HepG2 (cell line): Measurements from ENCODE around the gene RALY. TPM values are rescaled to one million over a fixed set of nuclear protein-coding genes. Genes with fewer than 3 reads are reported as not detected.

Experiments
- ARHGAP35 ChIP-seq: sonication (generic); formaldehyde crosslinking; IDR thresholded peaks from 2 replicates; pipeline ENCODE4 v1.9.0; 2022; ENCODE audit warnings: mild to moderate bottlenecking, inconsistent platforms, moderate library complexity, missing genetic modification reagents, borderline replicate concordance
- CTCF ChIP-seq: sonication (generic); formaldehyde crosslinking; IDR thresholded peaks from 2 replicates; pipeline ENCODE4 v1.5.0; 2020; ENCODE audit warnings: mild to moderate bottlenecking, missing genetic modification reagents, moderate library complexity
- HMGXB4 ChIP-seq, 2 experiments: sonication (generic) in 1 of 2; formaldehyde crosslinking in 1 of 2; IDR thresholded peaks; 2 replicates each; pipeline versions ENCODE4 v1.4.0 to v1.6.1; 2018 to 2020; ENCODE audit warnings: missing genetic modification reagents in 2 of 2, borderline replicate concordance in 1 of 2, low read depth in 1 of 2, mild to moderate bottlenecking in 1 of 2, missing biosample characterization in 1 of 2
- KDM1A ChIP-seq: IDR thresholded peaks from 2 replicates; pipeline ENCODE4 v1.6.1; 2016; ENCODE audit warnings: missing compliant biosample characterization
- MAX ChIP-seq: IDR thresholded peaks from 2 replicates; pipeline ENCODE4 v1.6.1; 2012; ENCODE audit warnings: inconsistent platforms
- PAWR ChIP-seq: sonication (generic); formaldehyde crosslinking; IDR thresholded peaks from 2 replicates; pipeline ENCODE4 v1.4.0; 2020; ENCODE audit warnings: missing genetic modification reagents, mild to moderate bottlenecking, borderline replicate concordance
- PCBP2 ChIP-seq: fragments of 200-400 bp; formaldehyde crosslinking; optimal IDR thresholded peaks from 2 replicates; pipeline ENCODE3; 2018; ENCODE audit warnings: low read length, low read depth; ENCODE audit not compliant: poor library complexity, severe bottlenecking
- RAD21 ChIP-seq: fragments of 450-650 bp; formaldehyde crosslinking; IDR thresholded peaks from 2 replicates; pipeline ENCODE4 v1.5.0; 2020; ENCODE audit warnings: mild to moderate bottlenecking
- SAP130 ChIP-seq: IDR thresholded peaks from 2 replicates; pipeline ENCODE4 v1.6.1; 2016; ENCODE audit warnings: low read depth
- THAP8 ChIP-seq: sonication (generic); formaldehyde crosslinking; IDR thresholded peaks from 2 replicates; pipeline ENCODE4 v1.5.1; 2020; ENCODE audit warnings: missing genetic modification reagents, mild to moderate bottlenecking, borderline replicate concordance
- ZIK1 ChIP-seq: sonication (generic); formaldehyde crosslinking; IDR thresholded peaks from 2 replicates; pipeline ENCODE4 v1.5.0; 2020; ENCODE audit warnings: mild to moderate bottlenecking, low read depth, missing genetic modification reagents, borderline replicate concordance
- ZNF282 ChIP-seq: fragments of 450-650 bp; IDR thresholded peaks from 2 replicates; pipeline ENCODE4 v1.6.1; 2018; ENCODE audit not compliant: partially characterized antibody
- ZNF691 ChIP-seq: sonication (generic); formaldehyde crosslinking; IDR thresholded peaks from 2 replicates; pipeline ENCODE4 v1.4.0; 2020; ENCODE audit warnings: missing genetic modification reagents, low read depth, mild to moderate bottlenecking, borderline replicate concordance
- polyA plus RNA-seq, 8 experiments: library from polyadenylated mRNA; depleted of rRNA in 3 of 8; stranded (reverse) in 7 of 8; unstranded in 1 of 8; fragments of >200 nt; fragmentation: Illumina TruSeq in 4 of 8; extraction: Trizol in 4 of 8; gene quantifications; 2 replicates each; pipeline versions ENCODE4 v1.2.1 to v1.2.3, GENCODE V29; 2011 to 2016; ENCODE audit warnings: low read depth in 4 of 8, missing spikeins in 1 of 8, mixed read lengths in 1 of 8; ENCODE audit not compliant: insufficient read depth in 1 of 8
- total RNA-seq, 5 experiments: library from RNA; depleted of rRNA; stranded (reverse); fragments of >200 nt; fragmentation: Illumina TruSeq; extraction: Trizol; gene quantifications; 2 replicates each; pipeline ENCODE4 v1.2.3, GENCODE V29; 2016; ENCODE audit warnings: low read depth in 1 of 5
- TF ChIP-seq, protein P1 (sequence below): sonication (generic); formaldehyde crosslinking; IDR thresholded peaks from 2 replicates; pipeline ENCODE4 v1.4.0; 2020; ENCODE audit warnings: missing genetic modification reagents
- TF ChIP-seq, protein P2 (sequence below): sonication (generic); formaldehyde crosslinking; IDR thresholded peaks from 2 replicates; pipeline ENCODE4 v1.5.0; 2020; ENCODE audit warnings: missing genetic modification reagents
- TF ChIP-seq, protein P3 (sequence below): sonication (generic); formaldehyde crosslinking; IDR thresholded peaks from 2 replicates; pipeline ENCODE4 v1.4.0; 2020; ENCODE audit warnings: missing genetic modification reagents, mild to moderate bottlenecking, borderline replicate concordance

The RALY gene
- total and polyA plus RNA-seq, 2 of the 13 experiments (the other 11 are each of a cell fraction or from before 2014, with no cell fraction given): 178 to 186 TPM

DNA sequence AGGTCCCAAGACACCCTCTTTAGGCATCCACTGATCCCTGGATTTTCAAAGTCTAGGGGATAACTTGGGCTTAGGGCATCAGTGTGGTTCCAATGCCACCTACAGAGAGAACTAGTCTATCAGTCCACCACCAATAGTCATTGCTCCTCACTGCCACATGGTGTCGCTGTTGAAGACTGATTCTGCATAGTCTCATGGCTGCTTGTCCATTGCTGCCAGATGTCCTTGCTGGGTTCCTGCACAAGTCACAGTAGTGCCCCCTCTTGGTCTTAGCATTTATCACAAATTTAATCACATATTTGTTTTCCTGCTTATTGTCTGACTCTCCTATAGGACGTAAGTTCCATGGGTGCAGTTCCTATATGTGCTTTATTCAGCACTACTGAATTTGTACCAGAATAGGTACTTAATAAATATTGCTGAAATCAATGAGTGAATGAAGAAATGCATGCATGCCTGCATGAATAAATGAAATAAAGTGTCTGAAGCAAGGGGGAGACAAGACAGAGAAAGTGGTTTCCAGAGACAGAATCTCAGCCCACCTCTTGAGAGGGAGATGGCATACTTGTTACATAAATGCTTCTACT lies 45.9 kb upstream of the RALY start (continued):
- TF ChIP-seq, protein P1, sequence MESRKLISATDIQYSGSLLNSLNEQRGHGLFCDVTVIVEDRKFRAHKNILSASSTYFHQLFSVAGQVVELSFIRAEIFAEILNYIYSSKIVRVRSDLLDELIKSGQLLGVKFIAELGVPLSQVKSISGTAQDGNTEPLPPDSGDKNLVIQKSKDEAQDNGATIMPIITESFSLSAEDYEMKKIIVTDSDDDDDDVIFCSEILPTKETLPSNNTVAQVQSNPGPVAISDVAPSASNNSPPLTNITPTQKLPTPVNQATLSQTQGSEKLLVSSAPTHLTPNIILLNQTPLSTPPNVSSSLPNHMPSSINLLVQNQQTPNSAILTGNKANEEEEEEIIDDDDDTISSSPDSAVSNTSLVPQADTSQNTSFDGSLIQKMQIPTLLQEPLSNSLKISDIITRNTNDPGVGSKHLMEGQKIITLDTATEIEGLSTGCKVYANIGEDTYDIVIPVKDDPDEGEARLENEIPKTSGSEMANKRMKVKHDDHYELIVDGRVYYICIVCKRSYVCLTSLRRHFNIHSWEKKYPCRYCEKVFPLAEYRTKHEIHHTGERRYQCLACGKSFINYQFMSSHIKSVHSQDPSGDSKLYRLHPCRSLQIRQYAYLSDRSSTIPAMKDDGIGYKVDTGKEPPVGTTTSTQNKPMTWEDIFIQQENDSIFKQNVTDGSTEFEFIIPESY (CRISPR knock-in tag): peak; percentile 32; the same call in 1 of the 2 replicates
- TF ChIP-seq ZNF691 (CRISPR knock-in tag): no peak
- 0 out of 2 replicates have a peak, but pooled peaks have one; percentile 20 for TF ChIP-seq SAP130 (CRISPR knock-in tag)
- 0 out of 2 replicates have a peak, but pooled peaks have one; percentile 51 for TF ChIP-seq ZIK1 (CRISPR knock-in tag)
- no peak for TF ChIP-seq ARHGAP35 (CRISPR knock-in tag)
- TF ChIP-seq, protein P2, sequence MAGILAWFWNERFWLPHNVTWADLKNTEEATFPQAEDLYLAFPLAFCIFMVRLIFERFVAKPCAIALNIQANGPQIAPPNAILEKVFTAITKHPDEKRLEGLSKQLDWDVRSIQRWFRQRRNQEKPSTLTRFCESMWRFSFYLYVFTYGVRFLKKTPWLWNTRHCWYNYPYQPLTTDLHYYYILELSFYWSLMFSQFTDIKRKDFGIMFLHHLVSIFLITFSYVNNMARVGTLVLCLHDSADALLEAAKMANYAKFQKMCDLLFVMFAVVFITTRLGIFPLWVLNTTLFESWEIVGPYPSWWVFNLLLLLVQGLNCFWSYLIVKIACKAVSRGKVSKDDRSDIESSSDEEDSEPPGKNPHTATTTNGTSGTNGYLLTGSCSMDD (CRISPR knock-in tag): no peak
- TF ChIP-seq, protein P3, sequence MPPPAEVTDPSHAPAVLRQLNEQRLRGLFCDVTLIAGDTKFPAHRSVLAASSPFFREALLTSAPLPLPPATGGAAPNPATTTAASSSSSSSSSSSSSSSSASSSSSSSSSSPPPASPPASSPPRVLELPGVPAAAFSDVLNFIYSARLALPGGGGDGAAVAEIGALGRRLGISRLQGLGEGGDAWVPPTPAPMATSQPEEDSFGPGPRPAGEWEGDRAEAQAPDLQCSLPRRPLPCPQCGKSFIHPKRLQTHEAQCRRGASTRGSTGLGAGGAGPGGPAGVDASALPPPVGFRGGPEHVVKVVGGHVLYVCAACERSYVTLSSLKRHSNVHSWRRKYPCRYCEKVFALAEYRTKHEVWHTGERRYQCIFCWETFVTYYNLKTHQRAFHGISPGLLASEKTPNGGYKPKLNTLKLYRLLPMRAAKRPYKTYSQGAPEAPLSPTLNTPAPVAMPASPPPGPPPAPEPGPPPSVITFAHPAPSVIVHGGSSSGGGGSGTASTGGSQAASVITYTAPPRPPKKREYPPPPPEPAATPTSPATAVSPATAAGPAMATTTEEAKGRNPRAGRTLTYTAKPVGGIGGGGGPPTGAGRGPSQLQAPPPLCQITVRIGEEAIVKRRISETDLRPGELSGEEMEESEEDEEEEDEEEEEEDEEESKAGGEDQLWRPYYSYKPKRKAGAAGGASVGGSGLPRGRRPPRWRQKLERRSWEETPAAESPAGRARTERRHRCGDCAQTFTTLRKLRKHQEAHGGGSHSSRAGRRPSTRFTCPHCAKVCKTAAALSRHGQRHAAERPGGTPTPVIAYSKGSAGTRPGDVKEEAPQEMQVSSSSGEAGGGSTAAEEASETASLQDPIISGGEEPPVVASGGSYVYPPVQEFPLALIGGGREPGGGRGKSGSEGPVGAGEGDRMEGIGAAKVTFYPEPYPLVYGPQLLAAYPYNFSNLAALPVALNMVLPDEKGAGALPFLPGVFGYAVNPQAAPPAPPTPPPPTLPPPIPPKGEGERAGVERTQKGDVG (CRISPR knock-in tag): no peak
- TF ChIP-seq PAWR (CRISPR knock-in tag): no peak
- TF ChIP-seq MAX: peak; percentile 23; the same call in 1 of the 2 replicates
- peak; percentile 84 for TF ChIP-seq RAD21 (CRISPR knock-in tag)
- no peak for TF ChIP-seq THAP8 (CRISPR knock-in tag)
- TF ChIP-seq PCBP2: no peak
- TF ChIP-seq CTCF (CRISPR knock-in tag): peak; percentile 89
- TF ChIP-seq HMGXB4 (CRISPR knock-in tag; IDR thresholded peaks at IDR 0.05; ENCODE audit: borderline replicate concordance in 1 of 2, low read depth in 1 of 2): peak; percentile 18 to 59; a peak in 1 of 4 replicates
- TF ChIP-seq ZNF282: no peak
- no peak for TF ChIP-seq KDM1A (CRISPR knock-in tag)
